Loucy (cell line): ENCODE measurements around the gene TMOD1.

Experiments
- H2AFZ ChIP-seq: fragments of 200-600 bp; sonication (generic); 2 replicates; pipeline ENCODE4 v1.6.0; 2016; ENCODE audit warnings: antibody characterized with exemption, mild to moderate bottlenecking, low read length, moderate library complexity
- H3F3A ChIP-seq: fragments of 200-600 bp; 2 replicates; pipeline ENCODE4 v1.6.0; 2016; ENCODE audit warnings: antibody characterized with exemption, low read depth, mild to moderate bottlenecking
- H3K27me3 ChIP-seq: fragments of 200-600 bp; sonication (generic); 2 replicates; pipeline ENCODE4 v1.6.1; 2014; ENCODE audit warnings: low read length, mild to moderate bottlenecking; ENCODE audit not compliant: insufficient read depth, poor library complexity, severe bottlenecking
- H3K36me3 ChIP-seq: fragments of 200-600 bp; sonication (generic); 2 replicates; pipeline ENCODE4 v1.6.1; 2016; ENCODE audit warnings: low read length; ENCODE audit not compliant: insufficient read depth
- H3K4me1 ChIP-seq: fragments of 200-600 bp; sonication (generic); 2 replicates; pipeline ENCODE4 v1.5.1; 2014; ENCODE audit warnings: low read length, mild to moderate bottlenecking; ENCODE audit not compliant: insufficient read depth, poor library complexity, severe bottlenecking
- H3K4me2 ChIP-seq: fragments of 200-600 bp; sonication (generic); 2 replicates; pipeline ENCODE4 v1.6.0; 2014; ENCODE audit warnings: antibody characterized with exemption, low read length, low read depth, mild to moderate bottlenecking; ENCODE audit not compliant: poor library complexity, severe bottlenecking
- H3K4me3 ChIP-seq: fragments of 200-600 bp; sonication (generic); 2 replicates; pipeline ENCODE4 v1.5.1; 2014; ENCODE audit warnings: low read length, mild to moderate bottlenecking, mixed read lengths; ENCODE audit not compliant: poor library complexity, severe bottlenecking
- H3K79me2 ChIP-seq: fragments of 200-600 bp; sonication (generic); 2 replicates; pipeline ENCODE4 v1.6.1; 2014; ENCODE audit warnings: low read length; ENCODE audit not compliant: insufficient read depth
- H3K9ac ChIP-seq: fragments of 200-600 bp; sonication (generic); 2 replicates; pipeline ENCODE4 v1.6.0; 2014; ENCODE audit warnings: mild to moderate bottlenecking, low read depth, low read length, moderate library complexity; ENCODE audit not compliant: poor library complexity, severe bottlenecking
- H3K9me2 ChIP-seq: fragments of 200-600 bp; sonication (generic); replicated peaks from 2 replicates; pipeline ENCODE4 v1.6.1; 2016; ENCODE audit warnings: low read depth, low read length, mixed read lengths
- H3K9me3 ChIP-seq: fragments of 200-600 bp; sonication (generic); 2 replicates; pipeline ENCODE4 v1.6.1; 2014; ENCODE audit warnings: mild to moderate bottlenecking, antibody characterized with exemption, low read length, low read depth; ENCODE audit not compliant: insufficient read depth
- H4K20me1 ChIP-seq: fragments of 200-600 bp; sonication (generic); 2 replicates; pipeline ENCODE4 v1.6.0; 2014; ENCODE audit warnings: antibody characterized with exemption, low read length, mild to moderate bottlenecking; ENCODE audit not compliant: insufficient read depth, poor library complexity, severe bottlenecking
- CTCF ChIP-seq: fragments of 200-600 bp; sonication (generic); conservative IDR thresholded peaks from 2 replicates; pipeline ENCODE4 v1.5.1; 2014; ENCODE audit warnings: mild to moderate bottlenecking, antibody characterized with exemption, low read length
- EZH2phosphoT487 ChIP-seq: fragments of 200-600 bp; IDR thresholded peaks from 2 replicates; pipeline ENCODE4 v1.6.1; 2018; ENCODE audit warnings: antibody characterized with exemption, mild to moderate bottlenecking, moderate library complexity, borderline replicate concordance

TMOD1 gene

GRCh38 chr9:97600531-97601227 lies 99.2 kb downstream of the TMOD1 start:
- peaks cover 60% of the 10 kb centered on the region; the same call in 1 of the 2 replicates for H3K36me3 ChIP-seq
- H3K9me3 ChIP-seq = no peaks in the 10 kb centered on the region
- H3K79me2 ChIP-seq = no peaks in the 10 kb centered on the region
- no peaks in the 10 kb centered on the region for H3K4me1 ChIP-seq
- H3K4me3 ChIP-seq = no peak overlapping the region
- TF ChIP-seq CTCF (no peak), EZH2phosphoT487 (no peak)
- H3F3A ChIP-seq = no peaks in the 10 kb centered on the region
- H3K9me2 ChIP-seq = no peaks in the 10 kb centered on the region
- H4K20me1 ChIP-seq = no peaks in the 10 kb centered on the region
- no peaks in the 10 kb centered on the region for H3K27me3 ChIP-seq
- no peak overlapping the region for H3K9ac ChIP-seq
- no peak overlapping the region for H3K4me2 ChIP-seq
- no peak overlapping the region for H2AFZ ChIP-seq

- Histone ChIP-seq H2AFZ (no peak overlapping the region), H3K27me3 (no peaks in the 10 kb centered on the region), H3K9me3 (no peaks in the 10 kb centered on the region), H3K4me3 (no peak overlapping the region), H4K20me1 (no peaks in the 10 kb centered on the region), H3F3A (no peaks in the 10 kb centered on the region), H3K4me2 (no peak overlapping the region), H3K4me1 (no peaks in the 10 kb centered on the region), H3K79me2 (no peaks in the 10 kb centered on the region), H3K9me2 (no peaks in the 10 kb centered on the region), H3K9ac (no peak overlapping the region), H3K36me3 (peaks cover 60% of the 10 kb centered on the region; the same call in 1 of the 2 replicates)
- TF ChIP-seq CTCF (no peak), EZH2phosphoT487 (no peak)
Observed at GRCh38 chr9:97601228-97601898, 99.9 kb downstream of the TMOD1 start.

- Histone ChIP-seq H2AFZ (no peak overlapping the region), H3K9me2 (no peaks in the 10 kb centered on the region), H3K4me2 (no peak overlapping the region), H3K9me3 (no peaks in the 10 kb centered on the region), H3K79me2 (no peaks in the 10 kb centered on the region), H4K20me1 (no peaks in the 10 kb centered on the region), H3K4me3 (no peak overlapping the region), H3K27me3 (no peaks in the 10 kb centered on the region), H3F3A (no peaks in the 10 kb centered on the region), H3K9ac (no peak overlapping the region), H3K36me3 (peaks cover 60% of the 10 kb centered on the region; the same call in 1 of the 2 replicates), H3K4me1 (no peaks in the 10 kb centered on the region)
- TF ChIP-seq CTCF = no peak
Observed at GRCh38 chr9:97602430-97602829, 101.0 kb downstream of the TMOD1 start.
